H9 (cell line): ENCODE data around the gene RGR. TPM values are rescaled to one million over a fixed set of nuclear protein-coding genes. Genes with fewer than 3 reads are reported as not detected.

ENCODE experiments used
- DNase-seq: peaks from one replicate; pipeline ENCODE4 v3.0.0-alpha.2; 2017
- H2AFZ ChIP-seq: one replicate; pipeline ENCODE4 v1.6.1; 2013; ENCODE audit warnings: mild to moderate bottlenecking, low read length, control low read depth, moderate library complexity
- H2AK5ac ChIP-seq: 2 replicates; pipeline ENCODE4 v1.6.1; 2013; ENCODE audit warnings: low read length, control low read depth, mixed read lengths; ENCODE audit not compliant: insufficient read length
- H2BK120ac ChIP-seq: one replicate; pipeline ENCODE4 v1.6.1; 2013; ENCODE audit warnings: low read depth, mild to moderate bottlenecking, low read length, control low read depth, inconsistent platforms; ENCODE audit not compliant: poor library complexity, severe bottlenecking
- H2BK12ac ChIP-seq: 2 replicates; pipeline ENCODE4 v1.6.1; 2013; ENCODE audit warnings: low read length, control low read depth, mixed read lengths, low read depth; ENCODE audit not compliant: insufficient read length
- H2BK15ac ChIP-seq: 2 replicates; pipeline ENCODE4 v1.6.1; 2013; ENCODE audit warnings: low read depth, low read length, control low read depth
- H2BK20ac ChIP-seq: one replicate; pipeline ENCODE4 v1.6.1; 2013; ENCODE audit warnings: low read depth, mild to moderate bottlenecking, low read length, control low read depth, inconsistent platforms; ENCODE audit not compliant: poor library complexity, severe bottlenecking
- H2BK5ac ChIP-seq: 2 replicates; pipeline ENCODE4 v1.6.1; 2013; ENCODE audit warnings: low read length, control low read depth, mixed read lengths; ENCODE audit not compliant: insufficient read length
- H3K14ac ChIP-seq: 2 replicates; pipeline ENCODE4 v1.6.1; 2013; ENCODE audit warnings: low read length, control low read depth; ENCODE audit not compliant: insufficient read depth
- H3K18ac ChIP-seq: 2 replicates; pipeline ENCODE4 v1.6.1; 2013; ENCODE audit warnings: low read depth, mild to moderate bottlenecking, mixed read lengths, low read length, control low read depth; ENCODE audit not compliant: insufficient read length
- H3K23ac ChIP-seq: 2 replicates; pipeline ENCODE4 v1.6.1; 2013; ENCODE audit warnings: low read length, control low read depth, mixed read lengths, low read depth; ENCODE audit not compliant: insufficient read length
- H3K23me2 ChIP-seq: 2 replicates; pipeline ENCODE4 v1.6.1; 2013; ENCODE audit warnings: low read depth, mild to moderate bottlenecking, mixed read lengths, low read length, control low read depth; ENCODE audit not compliant: insufficient read length, poor library complexity, severe bottlenecking
- H3K27ac ChIP-seq: 2 replicates; pipeline ENCODE4 v1.5.1; 2013; ENCODE audit warnings: low read length, control low read depth, mixed read lengths, low read depth; ENCODE audit not compliant: insufficient read length
- H3K27me3 ChIP-seq: 2 replicates; pipeline ENCODE4 v1.6.1; 2013; ENCODE audit warnings: low read length, control low read depth, inconsistent platforms; ENCODE audit not compliant: insufficient read depth
- H3K4ac ChIP-seq: 2 replicates; pipeline ENCODE4 v1.6.1; 2013; ENCODE audit warnings: low read depth, mild to moderate bottlenecking, control low read depth, inconsistent platforms, low read length, moderate library complexity
- H3K4me1 ChIP-seq: 2 replicates; pipeline ENCODE4 v1.6.1; 2013; ENCODE audit warnings: low read length, control low read depth, inconsistent platforms; ENCODE audit not compliant: insufficient read depth
- H3K4me2 ChIP-seq: 2 replicates; pipeline ENCODE4 v1.6.1; 2013; ENCODE audit warnings: low read length, control low read depth, mixed read lengths; ENCODE audit not compliant: insufficient read length, insufficient read depth
- H3K56ac ChIP-seq: 2 replicates; pipeline ENCODE4 v1.6.1; 2013; ENCODE audit warnings: low read depth, mild to moderate bottlenecking, mixed read lengths, low read length, control low read depth; ENCODE audit not compliant: insufficient read length
- H3K79me1 ChIP-seq: 2 replicates; pipeline ENCODE4 v1.6.1; 2013; ENCODE audit warnings: low read depth, mild to moderate bottlenecking, moderate library complexity, low read length, control low read depth, inconsistent platforms; ENCODE audit not compliant: insufficient read depth, poor library complexity, severe bottlenecking
- H3K79me2 ChIP-seq: 2 replicates; pipeline ENCODE4 v1.6.1; 2013; ENCODE audit warnings: low read length, control low read depth, inconsistent platforms; ENCODE audit not compliant: insufficient read depth
- H3K9ac ChIP-seq: 2 replicates; pipeline ENCODE4 v1.6.1; 2013; ENCODE audit warnings: low read length, control low read depth, mixed read lengths; ENCODE audit not compliant: insufficient read length; ENCODE audit errors: extremely low read depth
- H3K9me3 ChIP-seq: one replicate; pipeline ENCODE4 v1.6.1; 2013; ENCODE audit warnings: low read depth, low read length, inconsistent platforms; ENCODE audit not compliant: control insufficient read depth
- H3T11ph ChIP-seq: one replicate; pipeline ENCODE4 v1.6.1; 2013; ENCODE audit warnings: mild to moderate bottlenecking, low read length, control low read depth, inconsistent platforms
- H4K20me1 ChIP-seq: one replicate; pipeline ENCODE4 v1.6.1; 2013; ENCODE audit not compliant: control insufficient read depth, insufficient read length, insufficient read depth
- H4K5ac ChIP-seq: 2 replicates; pipeline ENCODE4 v1.6.1; 2013; ENCODE audit warnings: low read depth, mild to moderate bottlenecking, mixed read lengths, low read length, control low read depth; ENCODE audit not compliant: insufficient read length
- H4K8ac ChIP-seq: replicated peaks from 2 replicates; pipeline ENCODE4 v1.6.1; 2013; ENCODE audit warnings: low read length, control low read depth, mixed read lengths, low read depth; ENCODE audit not compliant: insufficient read length
- H4K91ac ChIP-seq: 2 replicates; pipeline ENCODE4 v1.6.1; 2013; ENCODE audit warnings: low read depth, mild to moderate bottlenecking, moderate library complexity, mixed read lengths, low read length, control low read depth; ENCODE audit not compliant: insufficient read length
- H3K27ac Mint-ChIP-seq, 3 experiments: 2 replicates in 2 of 3; 3 replicates in 1 of 3; pipeline ENCODE4 v1.8.0; 2020 to 2021; ENCODE audit warnings: mixed read lengths in 3 of 3, mild to moderate bottlenecking in 1 of 3, moderate library complexity in 1 of 3
- H3K27me3 Mint-ChIP-seq: 2 replicates; pipeline ENCODE4 v1.8.0; 2021; ENCODE audit warnings: low read depth, mild to moderate bottlenecking, moderate library complexity, mixed read lengths
- H3K36me3 Mint-ChIP-seq, 3 experiments: 2 replicates in 2 of 3; 3 replicates in 1 of 3; pipeline ENCODE4 v1.8.0; 2020 to 2021; ENCODE audit warnings: low read depth in 3 of 3, mixed read lengths in 3 of 3; ENCODE audit not compliant: insufficient read depth in 1 of 3
- H3K4me1 Mint-ChIP-seq, 2 experiments: 2 replicates each; pipeline ENCODE4 v1.8.0; 2020; ENCODE audit warnings: mixed read lengths in 2 of 2
- H3K4me3 Mint-ChIP-seq, 2 experiments: 2 replicates in 1 of 2; 3 replicates in 1 of 2; pipeline ENCODE4 v1.8.0; 2020 to 2021; ENCODE audit warnings: mild to moderate bottlenecking in 2 of 2, mixed read lengths in 2 of 2, moderate library complexity in 1 of 2
- H3K9me3 Mint-ChIP-seq, 2 experiments: 2 replicates in 1 of 2; 3 replicates in 1 of 2; pipeline ENCODE4 v1.8.0; 2020; ENCODE audit warnings: mild to moderate bottlenecking in 2 of 2, mixed read lengths in 2 of 2, moderate library complexity in 1 of 2
- CTCF ChIP-seq: fragments of 200-600 bp; sonication (generic); conservative IDR thresholded peaks from 3 replicates; pipeline ENCODE4 v1.8.0; 2021; ENCODE audit warnings: antibody characterized with exemption, mild to moderate bottlenecking
- WGBS: extraction: QIAGEN DNeasy Blood & Tissue Kit; methylation state at CpG from one replicate; pipeline ENCODE4 v1.1.7; 2013; ENCODE audit warnings: missing lambda C conversion rate, low lambda C conversion rate, mixed read lengths; ENCODE audit not compliant: insufficient read length; ENCODE audit errors: extremely low coverage; 5-methylcytosine and 5-hydroxymethylcytosine counted together
- total RNA-seq: library from RNA; stranded (reverse); gene quantifications from 2 replicates; pipeline ENCODE4 v1.2.1, GENCODE V29; 2021

The RGR gene
- total RNA-seq, 1 experiment from 2014 or later, result not detected

GRCh38 chr10:84197643-84198042 is 47.2 kb upstream of the RGR start:
- Histone ChIP-seq H3T11ph (no peak overlapping the region), H2BK20ac (no peak overlapping the region), H2BK5ac (no peak overlapping the region), H2BK120ac (no peak overlapping the region), H2AFZ (no peak overlapping the region), H3K14ac (no peak overlapping the region), H3K23me2 (peaks cover 12% of the 10 kb centered on the region), H3K27ac (no peak overlapping the region), H3K23ac (no peak overlapping the region), H3K9ac (no peak overlapping the region), H2BK12ac (no peak overlapping the region), H3K18ac (no peak overlapping the region), H3K4me1 (no peaks in the 10 kb centered on the region; the same call in 1 of the 2 replicates), H3K4me2 (no peak overlapping the region), H3K56ac (no peak overlapping the region), H3K27me3 (peaks cover 17% of the 10 kb centered on the region), H4K8ac (no peak overlapping the region), H4K20me1 (no peaks in the 10 kb centered on the region), H3K4ac (no peak overlapping the region), H4K5ac (no peak overlapping the region), H4K91ac (no peak overlapping the region), H2BK15ac (no peak overlapping the region), H2AK5ac (no peak overlapping the region), H3K79me2 (no peaks in the 10 kb centered on the region), H3K9me3 (no peaks in the 10 kb centered on the region), H3K79me1 (no peaks in the 10 kb centered on the region)
- no peaks in the 10 kb centered on the region for H3K9me3 Mint-ChIP-seq
- peaks cover 0 to 2% (median 0%) of the 10 kb centered on the region in 3 experiments; a peak in 3 of 7 replicates for H3K36me3 Mint-ChIP-seq
- no CpG with 5 or more reads among the region's 5 CpGs for WGBS
- no peak for DNase-seq
- no peak overlapping the region for H3K27ac Mint-ChIP-seq
- TF ChIP-seq CTCF, result no peak
- H3K27me3 Mint-ChIP-seq, result peaks cover 46% of the 10 kb centered on the region
- peaks cover 7 to 9% of the 10 kb centered on the region in 2 experiments for H3K4me1 Mint-ChIP-seq
- no peak overlapping the region for H3K4me3 Mint-ChIP-seq
